HCT116 (cell line): ENCODE results near the gene MED15. TPM values are rescaled to one million over a fixed set of nuclear protein-coding genes. Genes with fewer than 3 reads are reported as not detected.

ENCODE experiments used
- ATAC-seq: fragments of 200-7000 bp; cut with Tn5 transposase; 2 replicates; pipeline ENCODE4 v1.9.1; 2020; ENCODE audit warnings: mild to moderate bottlenecking, moderate library complexity
- BruUV-seq: library from RNA; stranded (reverse); fragments of 400-500 nt; replicated peaks from 2 replicates; lab custom pipeline; 2021; lab: Mats Ljungman, UMichigan
- CTCF ChIA-PET: fragments of 300-600 bp; sonication (Branson Sonifier 250); formaldehyde crosslinking; loops from one replicate; lab custom pipeline; 2021; ENCODE audit warnings: antibody characterized with exemption; lab: Charles Lee
- POLR2A ChIA-PET: fragments of 300-600, 350-600 bp; sonication (Branson Sonifier 250); formaldehyde crosslinking; loops from one replicate; lab custom pipeline; 2021; ENCODE audit warnings: antibody characterized with exemption; lab: Charles Lee
- RAD21 ChIA-PET, 2 experiments: fragments of 300-600 bp; sonication (Branson Sonifier 250); formaldehyde crosslinking; loops; one replicate each; lab custom pipeline; 2023; ENCODE audit warnings: low total read pairs in 2 of 2; ENCODE audit not compliant: uncharacterized antibody in 2 of 2, unreplicated experiment in 2 of 2, low non-redundant PET in 1 of 2; lab: Charles Lee
- DNase-seq: peaks from one replicate; pipeline ENCODE4 v3.0.0-alpha.2; 2010; ENCODE audit warnings: low read depth, low spot score
- H2AFZ ChIP-seq: fragments of 200-600 bp; shearing (Covaris generic), sonication (generic); 2 replicates; pipeline ENCODE4 v1.6.1; 2017; ENCODE audit warnings: low read depth, mixed run types, mixed read lengths, antibody characterized with exemption, low read length; ENCODE audit not compliant: poor library complexity, severe bottlenecking
- H3K27ac ChIP-seq: 2 replicates; pipeline ENCODE4 v1.5.1; 2012; ENCODE audit warnings: low read depth, low read length
- H3K27me3 ChIP-seq: fragments of 200-600 bp; sonication (generic); 2 replicates; pipeline ENCODE4 v1.6.1; 2016; ENCODE audit warnings: mixed run types, low read length, mixed read lengths; ENCODE audit not compliant: insufficient read depth
- H3K36me3 ChIP-seq, 2 experiments: fragments of 200-500 bp in 1 of 2; fragments of 200-600 bp in 1 of 2; sonication (Bioruptor generic) in 1 of 2; sonication (generic) in 1 of 2; 2 replicates each; pipeline versions ENCODE4 v1.5.1 to v1.6.1; 2014 to 2016; ENCODE audit warnings: low read length in 2 of 2, inconsistent platforms in 1 of 2, mixed read lengths in 1 of 2, mixed run types in 1 of 2; ENCODE audit not compliant: insufficient read depth in 2 of 2, control insufficient read depth in 1 of 2
- H3K4me1 ChIP-seq, 2 experiments: fragments of 200-600 bp in 1 of 2; sonication (generic) in 1 of 2; 2 replicates each; pipeline versions ENCODE4 v1.5.1 to v1.6.1; 2012 to 2017; ENCODE audit warnings: low read length in 2 of 2, inconsistent platforms in 1 of 2, mild to moderate bottlenecking in 1 of 2, mixed read lengths in 1 of 2, mixed run types in 1 of 2, moderate library complexity in 1 of 2; ENCODE audit not compliant: insufficient read depth in 2 of 2, control insufficient read depth in 1 of 2
- H3K4me2 ChIP-seq: fragments of 200-600 bp; sonication (generic); 2 replicates; pipeline ENCODE4 v1.6.1; 2017; ENCODE audit warnings: mixed run types, low read length, mixed read lengths
- H3K4me3 ChIP-seq, 2 experiments: fragments of 200-600 bp in 1 of 2; sonication (generic) in 1 of 2; replicated peaks in 1 of 2; 2 replicates each; pipeline ENCODE4 v1.5.1; 2011 to 2016; ENCODE audit warnings: low read length in 2 of 2, control low read depth in 1 of 2, low read depth in 1 of 2, mild to moderate bottlenecking in 1 of 2, mixed read lengths in 1 of 2, mixed run types in 1 of 2
- H3K79me2 ChIP-seq: fragments of 200-600 bp; sonication (generic); 2 replicates; pipeline ENCODE4 v1.6.1; 2017; ENCODE audit warnings: mild to moderate bottlenecking, mixed run types, low read length, moderate library complexity, mixed read lengths; ENCODE audit not compliant: insufficient read depth
- H3K9ac ChIP-seq: fragments of 200-600 bp; sonication (generic); 2 replicates; pipeline ENCODE4 v1.6.1; 2016; ENCODE audit warnings: low read length, mixed read lengths
- H3K9me2 ChIP-seq: fragments of 200-600 bp; sonication (generic), shearing (Covaris generic); 2 replicates; pipeline ENCODE4 v1.6.1; 2017; ENCODE audit warnings: mixed run types, mild to moderate bottlenecking, moderate library complexity; ENCODE audit not compliant: insufficient read depth
- H3K9me3 ChIP-seq, 2 experiments: fragments of 200-500 bp in 1 of 2; fragments of 200-600 bp in 1 of 2; sonication (Bioruptor generic) in 1 of 2; sonication (generic) in 1 of 2; 2 replicates each; pipeline ENCODE4 v1.6.1; 2014 to 2017; ENCODE audit warnings: low read length in 2 of 2, mixed read lengths in 2 of 2, inconsistent platforms in 1 of 2, low read depth in 1 of 2, mild to moderate bottlenecking in 1 of 2, mixed run types in 1 of 2, moderate library complexity in 1 of 2; ENCODE audit not compliant: control insufficient read depth in 1 of 2, insufficient read depth in 1 of 2
- H4K20me1 ChIP-seq: fragments of 200-600 bp; sonication (generic), shearing (Covaris generic); 2 replicates; pipeline ENCODE4 v1.6.1; 2017; ENCODE audit warnings: mixed run types, mild to moderate bottlenecking, moderate library complexity; ENCODE audit not compliant: insufficient read depth
- CBX3 ChIP-seq: IDR thresholded peaks from 2 replicates; pipeline ENCODE4 v1.6.1; 2012; ENCODE audit warnings: low read depth
- EGR1 ChIP-seq: IDR thresholded peaks from 2 replicates; pipeline ENCODE4 v1.6.1; 2012; ENCODE audit warnings: low read depth
- ELF1 ChIP-seq: IDR thresholded peaks from 2 replicates; pipeline ENCODE4 v1.6.1; 2012; ENCODE audit warnings: low read depth, borderline replicate concordance
- EZH2 ChIP-seq: fragments of 200-600 bp; sonication (generic); IDR thresholded peaks from 2 replicates; pipeline ENCODE4 v1.6.1; 2017; ENCODE audit warnings: antibody characterized with exemption, mixed run types
- EZH2phosphoT487 ChIP-seq: fragments of 200-600 bp; IDR thresholded peaks from 2 replicates; pipeline ENCODE4 v1.6.1; 2018; ENCODE audit warnings: antibody characterized with exemption, borderline replicate concordance
- POLR2A ChIP-seq: IDR thresholded peaks from 2 replicates; pipeline ENCODE4 v1.7.0; 2011; ENCODE audit warnings: borderline replicate concordance; ENCODE audit not compliant: insufficient read depth, insufficient read length; ENCODE audit errors: extremely low read depth
- RAD21 ChIP-seq: IDR thresholded peaks from 2 replicates; pipeline ENCODE4 v1.6.1; 2012; ENCODE audit warnings: low read depth, mild to moderate bottlenecking
- SP1 ChIP-seq: IDR thresholded peaks from 2 replicates; pipeline ENCODE4 v1.6.1; 2012; ENCODE audit warnings: low read depth
- SRF ChIP-seq: IDR thresholded peaks from 2 replicates; pipeline ENCODE4 v1.6.1; 2012; ENCODE audit warnings: low read depth
- TCF7L2 ChIP-seq: IDR thresholded peaks from 2 replicates; pipeline ENCODE4 v1.7.0; 2011; ENCODE audit warnings: borderline replicate concordance, inconsistent platforms; ENCODE audit not compliant: insufficient read depth, insufficient read length; ENCODE audit errors: extremely low read depth
- ZFX ChIP-seq: fragments of 450-650 bp; IDR thresholded peaks from 2 replicates; pipeline ENCODE4 v1.6.1; 2017
- intact Hi-C: fragments of 100-400 bp; cut with micrococcal nuclease; formaldehyde crosslinking; loops from 2 replicates; pipeline ENCODE4 v1.10.0; 2022
- total RNA-seq: library from RNA; stranded (reverse); gene quantifications from one replicate; pipeline ENCODE4 v1.2.1, GENCODE V29; 2021; ENCODE audit not compliant: unreplicated experiment
- TF ChIP-seq, protein P1 (sequence below): IDR thresholded peaks from 2 replicates; pipeline ENCODE4 v1.6.1; 2012; ENCODE audit warnings: low read depth
- TF ChIP-seq, protein P2 (sequence below): IDR thresholded peaks from 2 replicates; pipeline ENCODE4 v1.6.1; 2012
- TF ChIP-seq, protein P3 (sequence below): IDR thresholded peaks from 2 replicates; pipeline ENCODE4 v1.6.1; 2011; ENCODE audit warnings: mild to moderate bottlenecking, low read length, moderate library complexity; ENCODE audit not compliant: insufficient replicate concordance; ENCODE audit errors: extremely low read depth

The MED15 gene
- total RNA-seq, 1 experiment from 2014 or later, result 81.3 TPM

DNA sequence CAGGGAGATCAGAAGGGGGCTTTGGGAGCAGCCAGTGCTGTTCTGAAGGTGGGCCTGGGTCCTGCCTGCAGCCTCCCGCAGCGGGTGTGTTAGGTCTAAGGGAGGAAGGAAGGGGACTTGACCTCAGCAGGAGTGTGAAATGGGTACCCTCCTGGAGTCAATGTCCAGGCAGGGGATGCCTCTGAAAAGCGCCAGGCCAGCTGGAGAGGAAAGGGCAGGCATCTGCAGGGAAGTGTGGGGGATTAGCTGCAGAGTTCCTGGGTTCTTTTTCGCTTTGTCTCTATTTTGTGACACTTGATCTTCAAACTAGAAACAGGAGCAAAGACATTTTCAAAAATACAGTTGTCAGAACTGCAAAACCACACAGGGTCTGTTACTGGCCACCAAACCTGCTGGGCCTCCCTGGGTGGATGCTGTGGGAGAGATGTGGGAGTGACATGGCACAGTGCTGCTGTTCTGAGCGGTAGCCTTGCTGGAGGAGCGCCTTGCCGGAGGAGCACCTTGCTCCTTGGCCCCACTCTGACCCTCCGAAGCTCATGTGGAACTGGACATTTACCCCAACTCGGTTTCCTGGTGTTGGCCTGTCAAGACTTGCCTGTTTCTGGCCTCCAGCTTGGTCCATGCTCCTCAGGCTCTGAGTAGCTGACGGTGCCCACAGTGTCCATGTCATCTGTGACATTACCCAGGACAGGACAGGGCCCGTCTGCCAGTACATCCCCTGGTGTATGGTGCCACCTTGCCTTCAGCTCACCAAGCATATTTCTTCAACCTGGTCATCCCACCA is 25.9 kb downstream of the MED15 start (continued):
- TF ChIP-seq, protein P1, sequence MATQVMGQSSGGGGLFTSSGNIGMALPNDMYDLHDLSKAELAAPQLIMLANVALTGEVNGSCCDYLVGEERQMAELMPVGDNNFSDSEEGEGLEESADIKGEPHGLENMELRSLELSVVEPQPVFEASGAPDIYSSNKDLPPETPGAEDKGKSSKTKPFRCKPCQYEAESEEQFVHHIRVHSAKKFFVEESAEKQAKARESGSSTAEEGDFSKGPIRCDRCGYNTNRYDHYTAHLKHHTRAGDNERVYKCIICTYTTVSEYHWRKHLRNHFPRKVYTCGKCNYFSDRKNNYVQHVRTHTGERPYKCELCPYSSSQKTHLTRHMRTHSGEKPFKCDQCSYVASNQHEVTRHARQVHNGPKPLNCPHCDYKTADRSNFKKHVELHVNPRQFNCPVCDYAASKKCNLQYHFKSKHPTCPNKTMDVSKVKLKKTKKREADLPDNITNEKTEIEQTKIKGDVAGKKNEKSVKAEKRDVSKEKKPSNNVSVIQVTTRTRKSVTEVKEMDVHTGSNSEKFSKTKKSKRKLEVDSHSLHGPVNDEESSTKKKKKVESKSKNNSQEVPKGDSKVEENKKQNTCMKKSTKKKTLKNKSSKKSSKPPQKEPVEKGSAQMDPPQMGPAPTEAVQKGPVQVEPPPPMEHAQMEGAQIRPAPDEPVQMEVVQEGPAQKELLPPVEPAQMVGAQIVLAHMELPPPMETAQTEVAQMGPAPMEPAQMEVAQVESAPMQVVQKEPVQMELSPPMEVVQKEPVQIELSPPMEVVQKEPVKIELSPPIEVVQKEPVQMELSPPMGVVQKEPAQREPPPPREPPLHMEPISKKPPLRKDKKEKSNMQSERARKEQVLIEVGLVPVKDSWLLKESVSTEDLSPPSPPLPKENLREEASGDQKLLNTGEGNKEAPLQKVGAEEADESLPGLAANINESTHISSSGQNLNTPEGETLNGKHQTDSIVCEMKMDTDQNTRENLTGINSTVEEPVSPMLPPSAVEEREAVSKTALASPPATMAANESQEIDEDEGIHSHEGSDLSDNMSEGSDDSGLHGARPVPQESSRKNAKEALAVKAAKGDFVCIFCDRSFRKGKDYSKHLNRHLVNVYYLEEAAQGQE, result no peak
- TF ChIP-seq EZH2phosphoT487 (no peak), SRF (no peak), RAD21 (no peak)

DNA sequence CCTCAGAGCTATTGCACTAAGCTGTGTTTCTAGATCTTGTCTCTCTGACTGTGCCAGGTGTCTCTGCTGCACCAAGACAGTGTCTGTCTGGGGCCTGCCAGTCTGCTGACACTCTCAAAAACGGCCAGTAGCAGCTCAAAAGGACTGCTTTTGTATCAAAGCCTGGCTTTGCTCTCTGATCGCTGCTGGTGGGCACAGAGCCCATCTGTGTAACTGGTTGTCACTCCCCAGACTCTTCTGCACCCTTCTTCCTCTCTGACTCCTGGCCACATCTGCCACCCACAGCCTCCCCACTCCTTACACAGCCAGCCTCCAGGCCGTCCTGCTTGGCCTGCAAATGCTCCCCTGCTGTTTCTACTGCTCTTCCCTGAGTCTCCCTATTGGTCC is 26.5 kb downstream of the MED15 start:
- no peaks in the 10 kb centered on the region for H3K27me3 ChIP-seq
- H3K4me3 ChIP-seq, result no peak overlapping the region
- peaks cover 9 to 12% of the 10 kb centered on the region in 2 experiments; a peak in 2 of 4 replicates for H3K36me3 ChIP-seq
- intact Hi-C loops, result no loop called here
- ATAC-seq (no peak), DNase-seq (no peak)
- no TSS peak for BruUV-seq
- no peak overlapping the region for H3K27ac ChIP-seq
- CTCF ChIA-PET, result no interaction called here
- RAD21 ChIA-PET, result no interaction called here
- no peaks in the 10 kb centered on the region; the same call in 1 of the 2 replicates for H4K20me1 ChIP-seq
- H3K4me2 ChIP-seq, result no peak overlapping the region
- no peaks in the 10 kb centered on the region for H3K9me2 ChIP-seq
- H2AFZ ChIP-seq, result no peak overlapping the region
- H3K79me2 ChIP-seq, result peaks cover 96% of the 10 kb centered on the region
- H3K9me3 ChIP-seq, result no peaks in the 10 kb centered on the region
- H3K4me1 ChIP-seq, result peaks cover 37 to 58% of the 10 kb centered on the region in 2 experiments
- POLR2A ChIA-PET, result no interaction called here
- H3K9ac ChIP-seq, result no peak overlapping the region
- no peak for TF ChIP-seq EZH2phosphoT487
- TF ChIP-seq ELF1, result no peak
- TF ChIP-seq POLR2A, result no peak
- no peak for TF ChIP-seq RAD21
- TF ChIP-seq, protein P2, sequence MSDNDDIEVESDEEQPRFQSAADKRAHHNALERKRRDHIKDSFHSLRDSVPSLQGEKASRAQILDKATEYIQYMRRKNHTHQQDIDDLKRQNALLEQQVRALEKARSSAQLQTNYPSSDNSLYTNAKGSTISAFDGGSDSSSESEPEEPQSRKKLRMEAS, result no peak
- TF ChIP-seq, protein P1, result no peak
- no peak for TF ChIP-seq SP1
- no peak for TF ChIP-seq TCF7L2
- no peak for TF ChIP-seq ZFX
- TF ChIP-seq CBX3, result no peak
- no peak for TF ChIP-seq EGR1
- TF ChIP-seq SRF, result no peak
- no peak for TF ChIP-seq EZH2
- TF ChIP-seq, protein P3, sequence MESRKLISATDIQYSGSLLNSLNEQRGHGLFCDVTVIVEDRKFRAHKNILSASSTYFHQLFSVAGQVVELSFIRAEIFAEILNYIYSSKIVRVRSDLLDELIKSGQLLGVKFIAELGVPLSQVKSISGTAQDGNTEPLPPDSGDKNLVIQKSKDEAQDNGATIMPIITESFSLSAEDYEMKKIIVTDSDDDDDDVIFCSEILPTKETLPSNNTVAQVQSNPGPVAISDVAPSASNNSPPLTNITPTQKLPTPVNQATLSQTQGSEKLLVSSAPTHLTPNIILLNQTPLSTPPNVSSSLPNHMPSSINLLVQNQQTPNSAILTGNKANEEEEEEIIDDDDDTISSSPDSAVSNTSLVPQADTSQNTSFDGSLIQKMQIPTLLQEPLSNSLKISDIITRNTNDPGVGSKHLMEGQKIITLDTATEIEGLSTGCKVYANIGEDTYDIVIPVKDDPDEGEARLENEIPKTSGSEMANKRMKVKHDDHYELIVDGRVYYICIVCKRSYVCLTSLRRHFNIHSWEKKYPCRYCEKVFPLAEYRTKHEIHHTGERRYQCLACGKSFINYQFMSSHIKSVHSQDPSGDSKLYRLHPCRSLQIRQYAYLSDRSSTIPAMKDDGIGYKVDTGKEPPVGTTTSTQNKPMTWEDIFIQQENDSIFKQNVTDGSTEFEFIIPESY, result no peak
